Upper lobe of left lung (tissue), 6 donors: ENCODE data around the gene ERMARD. TPM values are rescaled to one million over a fixed set of nuclear protein-coding genes. Genes with fewer than 3 reads are reported as not detected.

Source experiments
- ATAC-seq, 2 donors: fragments of 200-7000 bp; cut with Tn5 transposase; one replicate each; pipeline ENCODE4 v1.9.1; 2022; ENCODE audit warnings: mild to moderate bottlenecking in 2 of 2, moderate library complexity in 2 of 2; ENCODE audit not compliant: low FRiP score in 2 of 2
- DNase-seq, 2 donors: peaks; one replicate each; pipeline ENCODE4 v3.0.0-alpha.2; 2019 to 2020
- H3K27ac ChIP-seq, 4 donors: fragments of 200-600 bp; sonication (generic); one replicate each; pipeline ENCODE4 v1.5.1; 2016 to 2019
- H3K27me3 ChIP-seq, 4 donors: fragments of 200-600 bp; sonication (generic); one replicate each; pipeline ENCODE4 v1.5.1; 2017 to 2019
- H3K36me3 ChIP-seq, 4 donors: fragments of 200-600 bp; sonication (generic); one replicate each; pipeline ENCODE4 v1.5.1; 2016 to 2019
- H3K4me1 ChIP-seq, 4 donors: fragments of 200-600 bp; sonication (generic); one replicate each; pipeline ENCODE4 v1.5.1; 2018 to 2019
- H3K4me3 ChIP-seq, 4 donors: fragments of 200-600 bp; sonication (generic); one replicate each; pipeline ENCODE4 v1.5.1; 2017 to 2019; ENCODE audit warnings: mild to moderate bottlenecking in 2 of 4, moderate library complexity in 1 of 4
- H3K9me3 ChIP-seq, 4 donors: fragments of 200-600 bp; sonication (generic); one replicate each; pipeline ENCODE4 v1.5.1; 2018 to 2019
- CTCF ChIP-seq, 6 experiments: fragments of 450-650 bp in 4 of 6; fragments of 200-600 bp in 2 of 6; sonication (generic) in 2 of 6; IDR thresholded peaks; one replicate each; pipeline ENCODE4 v1.5.1; 2016 to 2019; ENCODE audit warnings: antibody characterized with exemption in 6 of 6
- EP300 ChIP-seq, 4 donors: sonication (generic); formaldehyde crosslinking; IDR thresholded peaks; one replicate each; pipeline ENCODE4 v1.5.1; 2017; ENCODE audit warnings: antibody characterized with exemption in 4 of 4, control low read depth in 2 of 4
- POLR2A ChIP-seq, 4 donors: fragments of 450-650 bp; IDR thresholded peaks; one replicate each; pipeline ENCODE4 v1.5.1; 2016 to 2017; ENCODE audit warnings: antibody characterized with exemption in 4 of 4, mild to moderate bottlenecking in 2 of 4
- POLR2AphosphoS5 ChIP-seq, 2 donors: sonication (generic); formaldehyde crosslinking; IDR thresholded peaks; one replicate each; pipeline ENCODE4 v1.5.1; 2017; ENCODE audit warnings: antibody characterized with exemption in 2 of 2
- WGBS, 2 donors: methylation state at CpG; one replicate each; pipeline ENCODE4 v1.1.5; 2017 to 2018; 5-methylcytosine and 5-hydroxymethylcytosine counted together
- total RNA-seq, 6 donors: library from RNA; depleted of rRNA in 4 of 6; stranded (reverse); fragments of >200 nt in 4 of 6; gene quantifications; one replicate each; pipeline versions ENCODE4 v1.1.0 to v1.2.1, GENCODE V29; 2016 to 2021
- donor health status: DM: no; HTN: no; CAD: no; lungs with moderate emphysema.
- donor health status: DM: no; HTN: yes; CAD: no; lungs with severe emphysema.

Gene ERMARD
- total RNA-seq, 6 donors from 2014 or later = 12.6 to 51.3 (median 18.5) TPM

DNA sequence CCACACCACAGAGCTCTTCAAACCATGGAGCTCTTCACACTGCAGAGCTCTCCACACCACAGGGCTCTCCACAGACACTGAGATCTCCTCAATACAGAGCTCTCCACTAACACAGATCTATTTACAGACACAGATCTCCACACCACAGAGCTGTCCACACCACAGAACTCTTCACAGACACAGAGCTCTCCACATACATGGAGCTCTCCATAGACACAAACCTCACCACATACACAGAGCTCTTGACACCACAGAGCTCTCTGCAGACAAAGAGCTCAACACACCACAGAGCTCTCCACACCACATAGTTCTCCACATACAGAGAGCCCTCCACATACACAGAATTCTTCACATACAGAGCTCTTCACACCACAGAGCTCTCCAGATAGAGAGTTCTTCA, 53.0 kb downstream of the ERMARD start:
- Histone ChIP-seq H3K36me3 (no peaks in the 10 kb centered on the region), H3K9me3 (no peaks in the 10 kb centered on the region), H3K4me1 (peaks cover 0 to 13% (median 11%) of the 10 kb centered on the region in 4 donors), H3K27me3 (no peaks in the 10 kb centered on the region), H3K4me3 (no peak overlapping the region), H3K27ac (no peak overlapping the region)
- ATAC-seq (no peak), DNase-seq (no peak)
- TF ChIP-seq EP300 (IDR thresholded peaks at IDR 0.05) = no peak

DNA sequence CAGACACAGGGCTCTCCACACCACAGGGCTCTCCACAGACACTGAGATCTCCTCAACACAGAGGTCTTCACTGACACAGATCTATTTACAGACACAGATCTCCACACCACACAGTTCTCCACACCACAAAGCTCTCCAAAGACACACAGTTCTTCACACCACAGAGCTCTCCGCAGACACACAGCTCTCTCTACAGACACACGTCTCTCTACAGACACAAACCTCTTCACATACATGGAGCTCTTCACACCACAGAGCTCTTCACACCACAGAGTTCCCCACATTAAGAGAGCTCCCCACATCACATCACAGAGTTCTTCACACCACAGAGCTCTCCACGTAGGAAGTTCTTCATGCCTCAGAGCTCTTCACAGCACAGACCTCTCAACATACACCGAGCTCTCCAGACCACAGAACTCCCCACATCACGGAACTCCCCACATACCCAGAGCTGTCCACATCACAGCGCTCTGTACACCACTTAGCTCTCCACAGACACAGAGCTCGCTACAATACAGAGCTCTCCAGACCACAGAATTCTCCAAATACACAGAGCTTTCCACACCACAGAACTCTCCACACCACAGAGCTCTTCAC, 53.9 kb downstream of the ERMARD start:
- Histone ChIP-seq H3K4me3 (no peak overlapping the region), H3K9me3 (no peaks in the 10 kb centered on the region), H3K27ac (no peak overlapping the region), H3K4me1 (peaks cover 0 to 10% (median 9%) of the 10 kb centered on the region in 4 donors), H3K36me3 (no peaks in the 10 kb centered on the region), H3K27me3 (no peaks in the 10 kb centered on the region)
- no peak for DNase-seq
- ATAC-seq = no peak
- TF ChIP-seq POLR2AphosphoS5 (IDR thresholded peaks at IDR 0.05) = no peak
- TF ChIP-seq CTCF (IDR thresholded peaks at IDR 0.05) = no peak
- TF ChIP-seq POLR2A (IDR thresholded peaks at IDR 0.05) = no peak
- no peak for TF ChIP-seq EP300 (IDR thresholded peaks at IDR 0.05)
- WGBS, 2 donors = 41 to 64% methylated on average over 7 of the region's 7 CpGs

GRCh38 chr6:169806701-169807100, 55.3 kb downstream of the ERMARD start:
- ATAC-seq (no peak), DNase-seq (no peak)
- TF ChIP-seq POLR2AphosphoS5 (IDR thresholded peaks at IDR 0.05) = no peak
- no peak for TF ChIP-seq CTCF (IDR thresholded peaks at IDR 0.05)
- TF ChIP-seq POLR2A (IDR thresholded peaks at IDR 0.05) = no peak
- Histone ChIP-seq H3K9me3 (no peaks in the 10 kb centered on the region), H3K4me3 (no peak overlapping the region), H3K27ac (no peak overlapping the region), H3K4me1 (no peaks in the 10 kb centered on the region), H3K36me3 (no peaks in the 10 kb centered on the region), H3K27me3 (no peaks in the 10 kb centered on the region)
- WGBS, 2 donors = 71% methylated on average over 1 of the region's 1 CpG; no CpG with 5 or more reads in 1 of the 2 donors

DNA sequence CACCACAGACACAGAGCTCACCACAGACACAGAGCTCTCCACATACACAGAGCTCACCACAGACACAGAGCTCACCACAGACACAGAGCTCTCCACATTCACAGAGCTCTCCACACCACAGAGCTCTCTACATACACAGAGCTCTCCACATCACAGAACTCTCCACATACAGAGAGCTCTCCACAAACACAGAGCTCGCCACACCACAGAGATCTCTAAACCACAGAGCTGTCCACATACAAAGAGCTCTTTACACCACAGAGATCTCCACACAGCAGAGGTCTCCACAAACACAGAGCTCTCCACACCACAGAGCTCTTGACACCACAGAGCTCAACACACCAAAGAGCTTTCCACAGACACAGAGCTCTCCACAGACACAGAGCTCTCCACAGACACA, 55.8 kb downstream of the ERMARD start:
- no peak overlapping the region for H3K27ac ChIP-seq
- no peaks in the 10 kb centered on the region for H3K27me3 ChIP-seq
- no peak for ATAC-seq
- H3K9me3 ChIP-seq = no peaks in the 10 kb centered on the region
- WGBS, 2 donors = 53% methylated on average over 1 of the region's 1 CpG; no CpG with 5 or more reads in 1 of the 2 donors
- no peak for TF ChIP-seq EP300 (IDR thresholded peaks at IDR 0.05)
- no peak for TF ChIP-seq CTCF (IDR thresholded peaks at IDR 0.05)
- no peak for TF ChIP-seq POLR2AphosphoS5 (IDR thresholded peaks at IDR 0.05)
- TF ChIP-seq POLR2A (IDR thresholded peaks at IDR 0.05) = no peak
- H3K4me1 ChIP-seq = no peaks in the 10 kb centered on the region
- no peak for DNase-seq
- H3K36me3 ChIP-seq = no peaks in the 10 kb centered on the region
- no peak overlapping the region for H3K4me3 ChIP-seq

DNA sequence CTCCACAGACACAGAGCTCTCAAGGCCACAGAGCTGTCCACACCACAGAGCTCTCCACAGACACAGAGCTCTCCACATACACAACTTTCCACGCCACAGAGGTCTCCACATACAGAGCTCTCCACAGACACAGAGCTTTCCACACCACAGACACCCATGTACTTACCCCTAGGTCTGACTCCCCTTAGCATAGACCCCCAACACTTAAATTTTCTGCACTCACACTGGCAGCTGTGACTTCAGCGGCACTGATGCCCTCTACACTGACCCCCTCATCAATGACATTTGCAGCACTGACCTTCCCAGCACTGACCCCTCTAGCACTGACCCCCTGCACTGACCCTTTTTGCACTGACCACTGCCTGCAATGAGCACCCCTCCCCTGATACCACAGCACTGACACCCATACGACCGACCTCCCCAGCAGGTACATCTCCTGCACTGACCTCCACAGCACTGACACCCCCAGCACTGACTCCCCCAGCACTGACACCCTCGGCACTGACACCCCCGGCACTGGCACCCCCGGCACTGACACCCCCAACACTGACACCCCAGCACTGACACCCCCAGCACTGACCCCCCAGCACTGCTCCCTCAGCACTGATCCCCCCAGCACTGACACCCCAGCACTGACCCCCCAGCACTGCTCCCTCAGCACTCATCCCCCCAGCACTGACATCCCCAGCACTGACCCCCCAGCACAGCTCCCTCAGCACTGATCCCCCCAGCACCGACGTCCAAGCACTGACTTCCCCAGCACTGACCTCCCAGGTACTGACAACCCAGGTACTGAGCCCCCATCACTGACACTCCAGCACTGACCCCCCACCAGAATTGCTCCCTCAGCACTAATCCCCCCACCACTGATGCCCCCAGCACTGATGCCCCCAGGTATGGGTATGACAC, 56.5 kb downstream of the ERMARD start:
- TF ChIP-seq EP300 (IDR thresholded peaks at IDR 0.05) = no peak
- TF ChIP-seq CTCF (IDR thresholded peaks at IDR 0.05) = no peak
- no peak for ATAC-seq

More for the DNA sequence above, 56.5 kb downstream of the ERMARD start:
- Histone ChIP-seq H3K9me3 (no peaks in the 10 kb centered on the region), H3K4me3 (no peak overlapping the region), H3K27ac (no peak overlapping the region), H3K4me1 (no peaks in the 10 kb centered on the region), H3K27me3 (no peaks in the 10 kb centered on the region), H3K36me3 (no peaks in the 10 kb centered on the region)
- WGBS, 2 donors = 50 to 85% methylated on average over 8 to 9 of the region's 9 CpGs
- no peak for DNase-seq
